OCI-LY7 (cell line): Measurements from ENCODE around the gene MKRN1. TPM values are rescaled to one million over a fixed set of nuclear protein-coding genes. Genes with fewer than 3 reads are reported as not detected.

Experiments
- BruUV-seq: library from RNA; stranded (reverse); fragments of 400-500 nt; replicated peaks from 2 replicates; lab custom pipeline; 2021; lab: Mats Ljungman, UMichigan
- CTCF ChIA-PET: fragments of 300-600 bp; sonication (Branson Sonifier 250); formaldehyde crosslinking; loops from one replicate; lab custom pipeline; 2022; ENCODE audit warnings: antibody characterized with exemption; ENCODE audit not compliant: unreplicated experiment; lab: Charles Lee
- POLR2A ChIA-PET: fragments of 300-600 bp; sonication (Branson Sonifier 250); formaldehyde crosslinking; loops from one replicate; lab custom pipeline; 2022; ENCODE audit warnings: antibody characterized with exemption; lab: Charles Lee
- DNase-seq: peaks from one replicate; pipeline ENCODE4 v3.0.0-alpha.2; 2015; ENCODE audit warnings: low spot score
- H2AFZ ChIP-seq: fragments of 200-600 bp; sonication (generic), shearing (Covaris generic); 2 replicates; pipeline ENCODE4 v1.6.1; 2014; ENCODE audit warnings: mild to moderate bottlenecking, antibody characterized with exemption, low read length, moderate library complexity
- H3K27ac ChIP-seq: fragments of 200-600 bp; sonication (generic); 2 replicates; pipeline ENCODE4 v1.5.1; 2014; ENCODE audit warnings: mixed run types, low read depth, mild to moderate bottlenecking, moderate library complexity, low read length, inconsistent platforms; ENCODE audit not compliant: poor library complexity, severe bottlenecking
- H3K36me3 ChIP-seq: fragments of 200-600 bp; sonication (generic); 2 replicates; pipeline ENCODE4 v1.6.1; 2014; ENCODE audit warnings: mild to moderate bottlenecking, antibody characterized with exemption, low read length, moderate library complexity, mixed read lengths; ENCODE audit not compliant: insufficient read depth
- H3K4me1 ChIP-seq: fragments of 200-600 bp; sonication (generic); 2 replicates; pipeline ENCODE4 v1.5.1; 2014; ENCODE audit warnings: mild to moderate bottlenecking, low read length; ENCODE audit not compliant: insufficient read depth, poor library complexity, severe bottlenecking
- H3K4me2 ChIP-seq: fragments of 200-600 bp; sonication (generic); 2 replicates; pipeline ENCODE4 v1.6.1; 2014; ENCODE audit warnings: mild to moderate bottlenecking, low read length
- H3K4me3 ChIP-seq: fragments of 200-600 bp; sonication (generic); 2 replicates; pipeline ENCODE4 v1.5.1; 2014; ENCODE audit warnings: mild to moderate bottlenecking, low read depth, low read length; ENCODE audit not compliant: poor library complexity, severe bottlenecking
- H3K79me2 ChIP-seq: fragments of 200-600 bp; sonication (generic); 2 replicates; pipeline ENCODE4 v1.6.1; 2016; ENCODE audit warnings: low read depth, mild to moderate bottlenecking, low read length, moderate library complexity, mixed read lengths; ENCODE audit not compliant: insufficient read depth
- H3K9me2 ChIP-seq: fragments of 200-600 bp; sonication (generic); 2 replicates; pipeline ENCODE4 v1.6.1; 2016; ENCODE audit warnings: mild to moderate bottlenecking, low read length, mixed read lengths; ENCODE audit not compliant: insufficient read depth
- H3K9me3 ChIP-seq: fragments of 200-600 bp; sonication (generic); 2 replicates; pipeline ENCODE4 v1.6.1; 2014; ENCODE audit warnings: mild to moderate bottlenecking, mixed run types, low read length, mixed read lengths
- H4K20me1 ChIP-seq: fragments of 200-600 bp; sonication (generic); 2 replicates; pipeline ENCODE4 v1.6.1; 2014; ENCODE audit warnings: mild to moderate bottlenecking, antibody characterized with exemption, low read length, moderate library complexity, mixed read lengths; ENCODE audit not compliant: insufficient read depth
- CTCF ChIP-seq: fragments of 200-600 bp; sonication (generic); conservative IDR thresholded peaks from 2 replicates; pipeline ENCODE4 v1.5.1; 2014; ENCODE audit warnings: mild to moderate bottlenecking, antibody characterized with exemption, low read length, moderate library complexity, mixed read lengths
- EZH2phosphoT487 ChIP-seq: fragments of 200-600 bp; sonication (generic); IDR thresholded peaks from 2 replicates; pipeline ENCODE4 v1.6.1; 2018; ENCODE audit warnings: low read depth, borderline replicate concordance, mild to moderate bottlenecking, mixed run types, antibody characterized with exemption, low read length, moderate library complexity, mixed read lengths
- intact Hi-C: fragments of 100-400 bp; cut with micrococcal nuclease; formaldehyde crosslinking; loops from one replicate; pipeline ENCODE4 v1.10.0; 2022; ENCODE audit not compliant: unreplicated experiment
- total RNA-seq, 2 experiments: library from RNA; depleted of rRNA in 1 of 2; stranded (reverse); fragments of >200 nt in 1 of 2; shearing (Covaris generic) in 1 of 2; gene quantifications; 2 replicates each; pipeline ENCODE4 v1.2.3, GENCODE V29; 2014 to 2022

The MKRN1 gene
- total RNA-seq, 2 experiments from 2014 or later: 26.4 to 48.0 TPM

DNA sequence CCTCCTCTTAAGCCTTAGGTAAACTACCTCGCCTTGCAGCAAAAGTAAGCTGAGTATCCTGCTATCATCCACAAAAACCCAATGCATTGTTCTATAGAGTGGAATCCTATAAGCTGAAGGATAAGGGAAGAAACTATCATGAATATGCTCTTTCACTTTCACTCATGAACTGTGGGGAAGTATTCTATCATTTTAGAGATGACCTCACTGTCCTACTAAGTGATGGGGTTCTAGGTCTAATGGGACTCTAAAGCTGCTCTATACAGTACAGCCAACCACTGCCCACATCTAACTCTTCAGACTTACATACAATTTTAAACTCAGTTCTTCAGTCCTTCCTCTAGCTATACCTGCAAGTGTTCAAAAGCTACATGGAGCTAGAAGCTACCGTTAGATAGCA, 16.2 kb downstream of the MKRN1 start:
- TF ChIP-seq CTCF: no peak
- no peak for TF ChIP-seq EZH2phosphoT487
- H3K4me3 ChIP-seq: no peak overlapping the region
- no peaks in the 10 kb centered on the region for H3K9me2 ChIP-seq
- DNase-seq: no peak
- BruUV-seq: no TSS peak
- no peaks in the 10 kb centered on the region for H3K79me2 ChIP-seq
- H3K4me1 ChIP-seq: no peaks in the 10 kb centered on the region
- intact Hi-C loops: no loop called here
- H3K27ac ChIP-seq: no peak overlapping the region
- peaks cover 87% of the 10 kb centered on the region for H3K36me3 ChIP-seq
- no peaks in the 10 kb centered on the region for H3K9me3 ChIP-seq
- H4K20me1 ChIP-seq: no peaks in the 10 kb centered on the region
- ChIA-PET POLR2A (interaction anchor here (0.7 kb wide), 1 partner anchor 17 kb away, joined by 3 read pairs; the partner anchor contains the start of gene MKRN1), CTCF (interaction anchor here (0.9 kb wide), 1 partner anchor 13 kb away, joined by 3 read pairs; no protein-coding TSS in a partner anchor)
- no peak overlapping the region for H3K4me2 ChIP-seq
- H2AFZ ChIP-seq: no peak overlapping the region

GRCh38 chr7:140458916-140459315, 20.4 kb downstream of the MKRN1 start:
- H3K4me1 ChIP-seq: no peaks in the 10 kb centered on the region
- TF ChIP-seq EZH2phosphoT487: no peak
- TF ChIP-seq CTCF: no peak
- CTCF ChIA-PET: no interaction called here
- no peaks in the 10 kb centered on the region for H4K20me1 ChIP-seq
- BruUV-seq: no TSS peak
- H2AFZ ChIP-seq: no peak overlapping the region
- H3K4me3 ChIP-seq: no peak overlapping the region
- no peak overlapping the region for H3K4me2 ChIP-seq
- peaks cover 89% of the 10 kb centered on the region for H3K36me3 ChIP-seq
- no peaks in the 10 kb centered on the region for H3K79me2 ChIP-seq
- H3K9me2 ChIP-seq: no peaks in the 10 kb centered on the region
- intact Hi-C loops: no loop called here
- POLR2A ChIA-PET: no interaction called here
- no peak for DNase-seq
- no peaks in the 10 kb centered on the region for H3K9me3 ChIP-seq
- H3K27ac ChIP-seq: no peak overlapping the region

- no peaks in the 10 kb centered on the region for H3K79me2 ChIP-seq
- H3K9me3 ChIP-seq: no peaks in the 10 kb centered on the region
- H2AFZ ChIP-seq: no peak overlapping the region
- intact Hi-C loops: no loop called here
- TF ChIP-seq EZH2phosphoT487: no peak
- POLR2A ChIA-PET: no interaction called here
- no peaks in the 10 kb centered on the region for H3K9me2 ChIP-seq
- CTCF ChIA-PET: no interaction called here
- no peak overlapping the region for H3K27ac ChIP-seq
- no peaks in the 10 kb centered on the region for H4K20me1 ChIP-seq
- H3K4me1 ChIP-seq: no peaks in the 10 kb centered on the region
- H3K4me3 ChIP-seq: no peak overlapping the region
- peaks cover 88% of the 10 kb centered on the region for H3K36me3 ChIP-seq
- BruUV-seq: no TSS peak
- DNase-seq: no peak
- no peak overlapping the region for H3K4me2 ChIP-seq
Observed at GRCh38 chr7:140458201-140458600, 21.1 kb downstream of the MKRN1 start.
